Prostate gland (tissue), 2 donors: ENCODE data around the gene GNAI2. TPM values are rescaled to one million over a fixed set of nuclear protein-coding genes. Genes with fewer than 3 reads are reported as not detected.

Source experiments
- DNase-seq: peaks from one replicate; pipeline ENCODE4 v3.0.0-alpha.2; 2019; ENCODE audit warnings: low spot score
- H3K27ac ChIP-seq, 2 donors: fragments of 200-600 bp; sonication (generic); 2 replicates each; pipeline ENCODE4 v1.5.1; 2017 to 2019
- H3K27me3 ChIP-seq: fragments of 200-600 bp; sonication (generic); replicated peaks from 2 replicates; pipeline ENCODE4 v1.5.1; 2019; ENCODE audit not compliant: insufficient read depth
- H3K36me3 ChIP-seq, 2 donors: fragments of 200-600 bp; sonication (generic); 1 replicate in 1 of 2; 2 replicates in 1 of 2; pipeline versions ENCODE4 v1.5.1 to v1.8.1; 2017 to 2019
- H3K4me1 ChIP-seq: fragments of 200-600 bp; sonication (generic); replicated peaks from 2 replicates; pipeline ENCODE4 v1.5.1; 2019
- H3K4me3 ChIP-seq, 2 donors: fragments of 200-600 bp; sonication (generic); 2 replicates each; pipeline ENCODE4 v1.5.1; 2017 to 2019
- H3K9me3 ChIP-seq: fragments of 200-600 bp; sonication (generic); 2 replicates; pipeline ENCODE4 v1.5.1; 2017
- CTCF ChIP-seq, 4 experiments: fragments of 200-600 bp in 2 of 4; fragments of 450-650 bp in 2 of 4; sonication (generic) in 2 of 4; IDR thresholded peaks; 1 replicate in 3 of 4; 2 replicates in 1 of 4; pipeline ENCODE4 v1.5.1; 2016 to 2019; ENCODE audit warnings: antibody characterized with exemption in 4 of 4, mild to moderate bottlenecking in 2 of 4, moderate library complexity in 2 of 4
- POLR2A ChIP-seq: fragments of 450-650 bp; IDR thresholded peaks from one replicate; pipeline ENCODE4 v1.6.1; 2016; ENCODE audit warnings: antibody characterized with exemption, mild to moderate bottlenecking
- POLR2AphosphoS5 ChIP-seq: sonication (generic); formaldehyde crosslinking; IDR thresholded peaks from one replicate; pipeline ENCODE4 v1.6.1; 2017; ENCODE audit warnings: antibody characterized with exemption
- WGBS: methylation state at CpG from one replicate; pipeline ENCODE4 v1.1.5; 2018; 5-methylcytosine and 5-hydroxymethylcytosine counted together
- intact Hi-C: fragments of 100-400 bp; cut with DNase I; formaldehyde crosslinking; loops from one replicate; pipeline ENCODE4 v1.14.2; 2022
- total RNA-seq, 2 donors: library from RNA; depleted of rRNA; stranded (reverse); fragments of >200 nt; gene quantifications; one replicate each; pipeline ENCODE4 v1.1.0, GENCODE V29; 2016

The GNAI2 gene
- total RNA-seq, 2 donors from 2014 or later, result 118 to 301 TPM

DNA sequence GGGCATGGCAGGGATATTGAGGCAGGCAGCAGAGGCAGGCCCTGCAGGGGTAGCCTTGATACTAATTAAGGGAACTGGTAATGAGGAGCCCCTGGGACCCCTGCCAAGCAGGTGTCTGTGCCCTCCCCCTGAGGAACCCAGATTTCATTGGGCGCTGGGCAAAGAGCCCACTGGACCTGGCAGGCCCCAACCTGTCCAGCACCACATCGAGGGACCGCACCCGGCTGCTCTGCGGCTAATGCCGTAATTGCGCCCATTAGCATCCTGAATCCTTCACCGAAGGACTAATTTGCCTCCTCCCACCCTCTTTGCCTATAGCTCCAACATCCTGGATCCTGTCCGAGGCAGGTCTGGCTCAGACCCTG lies 19.2 kb downstream of the GNAI2 start:
- 38% methylated on average over 9 of the region's 9 CpGs for WGBS
- intact Hi-C loops, result no loop called here
- peak overlapping the region; percentile 42 to 57 for H3K27ac ChIP-seq

DNA sequence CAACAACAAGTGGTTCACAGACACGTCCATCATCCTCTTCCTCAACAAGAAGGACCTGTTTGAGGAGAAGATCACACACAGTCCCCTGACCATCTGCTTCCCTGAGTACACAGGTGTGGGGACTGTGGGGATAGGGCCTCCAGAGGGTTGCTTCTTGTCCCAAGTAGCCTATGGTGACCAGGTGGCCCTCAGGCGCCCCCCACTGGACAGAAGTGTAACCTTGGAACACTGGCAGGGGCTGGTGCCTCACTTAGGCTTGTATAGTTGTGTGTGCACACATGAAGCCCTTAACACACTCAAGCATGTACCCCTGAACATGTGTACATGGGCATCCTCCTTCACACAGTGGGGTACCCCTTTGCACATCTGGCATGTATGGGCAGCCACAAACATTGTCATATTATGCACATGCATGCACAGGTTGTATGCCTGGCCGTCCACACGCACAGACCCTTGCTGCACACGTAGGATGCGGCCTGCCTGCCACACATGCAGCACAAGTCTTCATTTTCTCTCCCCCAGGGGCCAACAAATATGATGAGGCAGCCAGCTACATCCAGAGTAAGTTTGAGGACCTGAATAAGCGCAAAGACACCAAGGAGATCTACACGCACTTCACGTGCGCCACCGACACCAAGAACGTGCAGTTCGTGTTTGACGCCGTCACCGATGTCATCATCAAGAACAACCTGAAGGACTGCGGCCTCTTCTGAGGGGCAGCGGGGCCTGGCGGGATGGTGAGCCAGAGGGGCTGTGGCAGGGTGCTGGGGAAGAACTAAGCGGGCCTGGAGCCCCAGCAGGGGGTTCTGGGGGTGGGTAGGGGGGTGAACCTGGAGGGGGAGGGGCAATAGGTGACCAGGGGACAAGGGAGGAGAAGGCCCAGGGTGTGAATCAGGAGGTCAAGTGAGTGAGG lies 21.2 kb downstream of the GNAI2 start:
- Histone ChIP-seq H3K36me3 (peaks cover 19 to 21% of the 10 kb centered on the region in 2 donors), H3K27me3 (no peaks in the 10 kb centered on the region), H3K4me3 (no peak overlapping the region), H3K9me3 (no peaks in the 10 kb centered on the region), H3K4me1 (peaks cover 16% of the 10 kb centered on the region), H3K27ac (no peak overlapping the region)
- TF ChIP-seq CTCF (IDR thresholded peaks at IDR 0.05) (peak in 3 of 4 experiments; percentile 35 to 48 (median 41)), POLR2A (no peak), POLR2AphosphoS5 (no peak)
- DNase-seq, result no peak
- 90% methylated on average over 20 of the region's 20 CpGs for WGBS
- intact Hi-C loops, result no loop called here

More for the DNA sequence above, 19.2 kb downstream of the GNAI2 start:
- no peak for DNase-seq
- Histone ChIP-seq H3K36me3 (peaks cover 19 to 21% of the 10 kb centered on the region in 2 donors), H3K9me3 (no peaks in the 10 kb centered on the region), H3K4me1 (peaks cover 4% of the 10 kb centered on the region), H3K27me3 (no peaks in the 10 kb centered on the region), H3K4me3 (no peak overlapping the region)
- TF ChIP-seq POLR2A (no peak), CTCF (IDR thresholded peaks at IDR 0.05) (no peak), POLR2AphosphoS5 (no peak)

DNA sequence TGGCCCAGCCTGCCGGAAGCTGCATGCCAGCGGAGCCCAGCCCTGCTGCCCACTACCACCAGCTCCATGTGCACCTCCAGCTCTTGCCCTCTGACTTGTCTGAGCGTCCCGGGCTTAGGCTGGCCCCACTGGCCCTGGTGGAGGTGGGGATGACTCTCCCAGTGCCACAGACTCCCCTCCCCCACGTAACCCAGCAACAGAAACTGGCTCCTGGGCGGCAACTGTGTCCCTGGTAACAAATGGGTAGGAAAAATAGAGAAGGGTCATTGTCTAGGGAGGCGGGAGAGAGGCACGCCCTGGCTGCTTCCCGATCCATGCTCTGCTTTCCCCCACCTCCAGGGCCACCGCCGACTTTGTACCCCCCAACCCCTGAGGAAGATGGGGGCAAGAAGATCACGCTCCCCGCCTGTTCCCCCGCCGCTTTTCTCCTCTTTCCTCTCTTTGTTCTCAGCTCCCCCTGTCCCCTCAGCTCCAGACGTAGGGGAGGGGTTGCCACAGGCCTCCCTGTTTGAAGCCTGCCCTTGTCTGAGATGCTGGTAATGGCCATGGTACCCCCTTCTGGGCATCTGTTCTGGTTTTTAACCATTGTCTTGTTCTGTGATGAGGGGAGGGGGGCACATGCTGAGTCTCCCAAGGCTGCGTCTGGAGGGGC lies 22.2 kb downstream of the GNAI2 start:
- Histone ChIP-seq H3K4me3 (no peak overlapping the region), H3K27ac (peak overlapping the region in 1 of 2 donors; percentile 96), H3K36me3 (peaks cover 19 to 21% of the 10 kb centered on the region in 2 donors), H3K9me3 (no peaks in the 10 kb centered on the region), H3K4me1 (peaks cover 16% of the 10 kb centered on the region), H3K27me3 (no peaks in the 10 kb centered on the region)
- 77% methylated on average over 15 of the region's 17 CpGs for WGBS
- no peak for DNase-seq
- intact Hi-C loops, result no loop called here
- TF ChIP-seq CTCF (IDR thresholded peaks at IDR 0.05) (no peak), POLR2AphosphoS5 (no peak), POLR2A (no peak)

DNA sequence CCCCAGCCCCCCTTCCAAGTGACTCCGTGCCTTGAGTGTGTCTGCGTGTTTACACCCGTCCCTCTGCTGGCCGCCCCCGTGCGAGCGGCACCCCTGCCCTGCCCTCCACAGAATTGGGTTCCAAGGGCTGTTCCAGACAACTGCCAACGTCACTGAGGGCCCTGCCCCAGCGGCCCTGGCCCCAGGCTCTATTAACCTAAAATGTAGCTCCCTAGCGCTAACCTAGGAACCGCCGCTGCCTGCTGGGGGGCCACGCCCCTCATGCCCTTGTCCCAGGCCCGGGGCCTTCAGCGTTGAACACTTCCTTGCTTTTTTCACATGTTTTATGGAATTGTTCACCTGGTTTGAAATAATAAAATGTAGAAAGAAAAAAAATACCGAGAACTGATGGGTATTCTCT lies 23.0 kb downstream of the GNAI2 start:
- Histone ChIP-seq H3K27ac (peak overlapping the region; percentile 96 to 98), H3K4me1 (peaks cover 16% of the 10 kb centered on the region), H3K36me3 (peaks cover 19 to 21% of the 10 kb centered on the region in 2 donors), H3K27me3 (no peaks in the 10 kb centered on the region), H3K4me3 (no peak overlapping the region), H3K9me3 (no peaks in the 10 kb centered on the region)
- WGBS, result 57% methylated on average over 16 of the region's 16 CpGs
- TF ChIP-seq CTCF (IDR thresholded peaks at IDR 0.05), result no peak
- TF ChIP-seq POLR2A, result no peak
- no peak for TF ChIP-seq POLR2AphosphoS5
- intact Hi-C loops, result no loop called here
- DNase-seq, result no peak
